Thoracic aorta (tissue), 2 donors: Measurements from ENCODE around the gene TPRN. TPM values are rescaled to one million over a fixed set of nuclear protein-coding genes. Genes with fewer than 3 reads are reported as not detected.
A peak's percentile ranks its signal among the peaks of the same experiment; 100 is the strongest.

Experiments used
- ATAC-seq: fragments of 150-250 bp; one replicate; pipeline ENCODE4 v1.8.0; 2017; ENCODE audit warnings: low read depth; ENCODE audit not compliant: insufficient number of reproducible peaks, low FRiP score
- DNase-seq: peaks from one replicate; pipeline ENCODE4 v3.0.0-alpha.2; 2020; ENCODE audit warnings: low spot score
- H3K27ac ChIP-seq, 2 donors: fragments of 200-600 bp; sonication (generic); 1 replicate in 1 of 2; 2 replicates in 1 of 2; pipeline ENCODE4 v1.5.1; 2016; ENCODE audit warnings: mild to moderate bottlenecking in 2 of 2, moderate library complexity in 2 of 2
- H3K27me3 ChIP-seq: fragments of 200-600 bp; sonication (generic); replicated peaks from 2 replicates; pipeline ENCODE4 v1.6.0; 2016; ENCODE audit warnings: mild to moderate bottlenecking; ENCODE audit not compliant: insufficient read depth
- H3K36me3 ChIP-seq: fragments of 200-600 bp; sonication (generic); one replicate; pipeline ENCODE4 v1.5.1; 2016
- H3K4me1 ChIP-seq, 2 donors: fragments of 200-600 bp; sonication (generic); 1 replicate in 1 of 2; 2 replicates in 1 of 2; pipeline versions ENCODE4 v1.5.1 to v1.6.0; 2016; ENCODE audit warnings: low read depth in 2 of 2, mild to moderate bottlenecking in 1 of 2; ENCODE audit not compliant: control insufficient read depth in 1 of 2
- H3K4me3 ChIP-seq: fragments of 200-600 bp; sonication (generic); 2 replicates; pipeline ENCODE4 v1.5.1; 2016; ENCODE audit warnings: mild to moderate bottlenecking
- H3K9me3 ChIP-seq: fragments of 200-600 bp; sonication (generic); 2 replicates; pipeline ENCODE4 v1.5.1; 2016
- CTCF ChIP-seq: fragments of 200-600 bp; sonication (generic); IDR thresholded peaks from one replicate; pipeline ENCODE4 v1.5.1; 2019; ENCODE audit warnings: antibody characterized with exemption
- total RNA-seq, 2 donors: library from RNA; depleted of rRNA; stranded (reverse); fragments of >200 nt; gene quantifications; one replicate each; pipeline versions ENCODE4 v1.1.0 to v1.2.3, GENCODE V29; 2016

Gene TPRN
- total RNA-seq, 2 donors from 2014 or later = 4.7 to 5.6 TPM

DNA sequence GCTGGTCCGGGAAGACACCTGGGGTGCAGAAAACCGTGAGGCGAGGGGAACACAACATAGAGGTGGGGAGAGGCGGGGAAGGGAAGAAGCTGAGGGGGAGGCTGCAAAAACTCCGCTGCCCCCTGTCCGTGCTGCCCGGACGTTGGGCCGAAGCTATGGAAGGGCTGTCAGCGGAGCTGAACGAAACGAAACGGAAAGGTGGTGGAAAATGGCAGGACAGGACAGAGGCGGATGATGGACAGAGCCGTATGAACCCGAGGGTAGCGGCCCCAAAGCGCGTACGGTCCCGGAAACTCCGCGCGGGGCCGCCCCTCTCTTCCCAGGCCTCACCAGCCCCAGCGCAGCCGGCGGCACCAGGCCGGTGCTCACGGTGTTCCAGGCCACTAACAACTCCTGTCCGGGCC is 12.5 kb downstream of the TPRN start:
- H3K27ac ChIP-seq = peak overlapping the region; percentile 93
- no peaks in the 10 kb centered on the region for H3K9me3 ChIP-seq
- peaks cover 30 to 39% of the 10 kb centered on the region in 2 donors for H3K4me1 ChIP-seq
- DNase-seq = no peak
- peaks cover 36% of the 10 kb centered on the region for H3K36me3 ChIP-seq
- no peak for TF ChIP-seq CTCF
- peak overlapping the region; percentile 84 for H3K4me3 ChIP-seq
- no peaks in the 10 kb centered on the region for H3K27me3 ChIP-seq
- no peak for ATAC-seq

- H3K36me3 ChIP-seq = peaks cover 43% of the 10 kb centered on the region
- no peaks in the 10 kb centered on the region for H3K9me3 ChIP-seq
- H3K27me3 ChIP-seq = no peaks in the 10 kb centered on the region
- peak overlapping the region; percentile 84 for H3K4me3 ChIP-seq
- H3K27ac ChIP-seq = no peak overlapping the region
- DNase-seq (no peak), ATAC-seq (no peak)
- TF ChIP-seq CTCF = no peak
- peaks cover 30 to 39% of the 10 kb centered on the region in 2 donors for H3K4me1 ChIP-seq
Measured at GRCh38 chr9:137187386-137187785, 13.2 kb downstream of the TPRN start.

DNA sequence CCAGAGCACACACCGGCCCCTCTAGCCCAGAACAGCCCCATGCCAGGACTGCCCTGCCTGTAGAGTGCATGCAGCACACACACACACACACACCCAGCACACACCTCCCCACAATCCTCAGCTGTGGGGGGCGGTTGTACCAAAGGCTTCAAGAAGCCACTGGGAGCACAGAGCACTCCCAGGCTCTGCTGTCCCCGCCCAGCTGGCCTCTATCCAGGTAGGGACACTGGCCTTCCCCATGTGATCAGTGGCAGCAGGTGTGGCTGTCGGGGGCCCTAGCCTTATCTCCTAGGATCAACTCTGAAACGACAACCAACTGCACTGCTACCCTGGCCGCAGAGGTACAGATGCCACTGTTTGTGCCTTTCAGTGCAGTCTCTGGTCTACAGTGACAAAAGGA is 14.2 kb downstream of the TPRN start:
- TF ChIP-seq CTCF = no peak
- Histone ChIP-seq H3K27me3 (no peaks in the 10 kb centered on the region), H3K36me3 (peaks cover 50% of the 10 kb centered on the region), H3K27ac (no peak overlapping the region), H3K4me1 (peaks cover 30 to 39% of the 10 kb centered on the region in 2 donors), H3K9me3 (no peaks in the 10 kb centered on the region), H3K4me3 (no peak overlapping the region)
- ATAC-seq (no peak), DNase-seq (no peak)

DNA sequence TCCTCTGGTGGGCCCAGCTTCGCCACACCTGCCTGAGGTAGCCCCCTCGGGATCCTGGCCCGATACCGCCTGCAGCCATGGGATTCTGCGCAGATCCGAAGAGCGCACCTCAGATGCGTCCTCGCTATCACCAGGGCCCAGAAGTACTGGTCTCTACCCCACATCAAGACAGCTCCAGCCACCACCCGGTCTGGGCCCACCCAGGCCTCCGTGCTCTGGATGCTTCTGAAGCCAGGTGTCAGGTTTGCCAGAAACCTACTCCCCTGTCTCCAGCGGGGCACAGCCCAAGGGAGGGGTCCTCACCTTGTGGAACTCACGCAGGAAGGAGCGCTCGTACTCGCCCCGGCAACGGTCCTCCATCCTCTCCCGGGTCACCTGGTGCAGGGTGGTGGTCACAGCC is 14.6 kb downstream of the TPRN start:
- Histone ChIP-seq H3K27ac (no peak overlapping the region), H3K4me3 (no peak overlapping the region), H3K27me3 (no peaks in the 10 kb centered on the region), H3K4me1 (peaks cover 30 to 39% of the 10 kb centered on the region in 2 donors), H3K9me3 (no peaks in the 10 kb centered on the region), H3K36me3 (peaks cover 50% of the 10 kb centered on the region)
- no peak for DNase-seq
- TF ChIP-seq CTCF = no peak
- ATAC-seq = no peak

GRCh38 chr9:137184881-137185660 is 15.5 kb downstream of the TPRN start:
- Histone ChIP-seq H3K9me3 (no peaks in the 10 kb centered on the region), H3K27ac (no peak overlapping the region), H3K4me3 (no peak overlapping the region), H3K27me3 (no peaks in the 10 kb centered on the region), H3K36me3 (peaks cover 54% of the 10 kb centered on the region), H3K4me1 (peaks cover 27 to 31% of the 10 kb centered on the region in 2 donors)
- DNase-seq (no peak), ATAC-seq (no peak)
- no peak for TF ChIP-seq CTCF
